H1 (cell line): ENCODE measurements around the gene KCNJ9. TPM values are rescaled to one million over a fixed set of nuclear protein-coding genes. Genes with fewer than 3 reads are reported as not detected.

Source experiments
- BRCA1 ChIP-seq: IDR thresholded peaks from 2 replicates; pipeline ENCODE4 v1.6.1; 2012; ENCODE audit warnings: low read depth, low read length, improper control_type of control experiment
- CHD7 ChIP-seq: fragments of 300-600 bp; sonication (generic); IDR thresholded peaks from 2 replicates; pipeline ENCODE4 v1.7.1; 2012; ENCODE audit warnings: low read length, moderate library complexity, mild to moderate bottlenecking, inconsistent platforms; ENCODE audit not compliant: insufficient replicate concordance
- CTBP2 ChIP-seq: IDR thresholded peaks from 2 replicates; pipeline ENCODE4 v1.7.0; 2011; ENCODE audit warnings: borderline replicate concordance, mild to moderate bottlenecking, moderate library complexity, mixed read lengths, low read length; ENCODE audit not compliant: insufficient read depth, insufficient read length
- RNF2 ChIP-seq: fragments of 200-900, 300-1000 bp; sonication (generic); IDR thresholded peaks from 2 replicates; pipeline ENCODE4 v1.7.1; 2016; ENCODE audit warnings: borderline replicate concordance, low read depth, mild to moderate bottlenecking, antibody characterized with exemption, low read length; ENCODE audit not compliant: poor library complexity, severe bottlenecking; ENCODE audit errors: missing control alignments
- polyA plus RNA-seq, 7 experiments: library from polyadenylated mRNA; depleted of rRNA in 3 of 7; stranded (reverse) in 5 of 7; unstranded in 2 of 7; fragments of >200 nt in 5 of 7; fragments of 200-250 nt in 2 of 7; gene quantifications; 1 replicate in 5 of 7; 2 replicates in 1 of 7; 4 replicates in 1 of 7; pipeline versions ENCODE4 v1.2.1 to v1.2.3, GENCODE V29; 2011 to 2013; ENCODE audit warnings: missing spikeins in 2 of 7, mixed read lengths in 2 of 7
- total RNA-seq: library from RNA; stranded (reverse); fragmentation: NEBNext Ultra II Directional; extraction: Animal tissue kit (Norgen Biotek cat#: 25700); gene quantifications from 2 replicates; pipeline ENCODE4 v1.2.1, GENCODE V29; 2021
- TF ChIP-seq, protein P1 (sequence below), 3 experiments: IDR thresholded peaks; 1 replicate in 2 of 3; 2 replicates in 1 of 3; pipeline versions ENCODE4 v1.5.1 to v1.6.1; 2011; ENCODE audit warnings: low read length in 3 of 3, mild to moderate bottlenecking in 3 of 3, inconsistent platforms in 2 of 3, low read depth in 1 of 3, moderate library complexity in 1 of 3; ENCODE audit not compliant: insufficient read depth in 1 of 3; ENCODE audit errors: control extremely low read depth in 1 of 3

Gene KCNJ9
- total and polyA plus RNA-seq, 2 of the 8 experiments (the other 6 are each of a cell fraction or from before 2014, with no cell fraction given): 0.02 to 0.13 TPM

GRCh38 chr1:160081261-160081936, at the start of gene KCNJ9 (continued):
- TF ChIP-seq CHD7 (no peak), RNF2 (no peak), BRCA1 (no peak), CTBP2 (no peak)
- TF ChIP-seq, protein P1, sequence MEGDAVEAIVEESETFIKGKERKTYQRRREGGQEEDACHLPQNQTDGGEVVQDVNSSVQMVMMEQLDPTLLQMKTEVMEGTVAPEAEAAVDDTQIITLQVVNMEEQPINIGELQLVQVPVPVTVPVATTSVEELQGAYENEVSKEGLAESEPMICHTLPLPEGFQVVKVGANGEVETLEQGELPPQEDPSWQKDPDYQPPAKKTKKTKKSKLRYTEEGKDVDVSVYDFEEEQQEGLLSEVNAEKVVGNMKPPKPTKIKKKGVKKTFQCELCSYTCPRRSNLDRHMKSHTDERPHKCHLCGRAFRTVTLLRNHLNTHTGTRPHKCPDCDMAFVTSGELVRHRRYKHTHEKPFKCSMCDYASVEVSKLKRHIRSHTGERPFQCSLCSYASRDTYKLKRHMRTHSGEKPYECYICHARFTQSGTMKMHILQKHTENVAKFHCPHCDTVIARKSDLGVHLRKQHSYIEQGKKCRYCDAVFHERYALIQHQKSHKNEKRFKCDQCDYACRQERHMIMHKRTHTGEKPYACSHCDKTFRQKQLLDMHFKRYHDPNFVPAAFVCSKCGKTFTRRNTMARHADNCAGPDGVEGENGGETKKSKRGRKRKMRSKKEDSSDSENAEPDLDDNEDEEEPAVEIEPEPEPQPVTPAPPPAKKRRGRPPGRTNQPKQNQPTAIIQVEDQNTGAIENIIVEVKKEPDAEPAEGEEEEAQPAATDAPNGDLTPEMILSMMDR (IDR thresholded peaks at IDR 0.05; ENCODE audit: control extremely low read depth in 1 of 3, insufficient read depth in 1 of 3, low read depth in 1 of 3, low read length in 3 of 3): no peak
